Vagina (tissue), 2 donors: ENCODE results near the gene POU2AF3.

ENCODE experiments used
- CTCF ChIP-seq, 3 experiments: fragments of 450-650 bp in 2 of 3; fragments of 200-600 bp in 1 of 3; sonication (generic) in 1 of 3; IDR thresholded peaks; one replicate each; pipeline ENCODE4 v1.5.1; 2017 to 2019; ENCODE audit warnings: antibody characterized with exemption in 3 of 3, mild to moderate bottlenecking in 2 of 3, moderate library complexity in 2 of 3
- POLR2AphosphoS5 ChIP-seq, 2 donors: sonication (generic); formaldehyde crosslinking; IDR thresholded peaks; one replicate each; pipeline ENCODE4 v1.9.0; 2017; ENCODE audit warnings: antibody characterized with exemption in 2 of 2, mild to moderate bottlenecking in 2 of 2, low read depth in 1 of 2; ENCODE audit not compliant: insufficient read depth in 1 of 2

GRCh38 chr11:111272420-111272819, 25.9 kb upstream of the POU2AF3 start:
- TF ChIP-seq CTCF (IDR thresholded peaks at IDR 0.05) (no peak), POLR2AphosphoS5 (IDR thresholded peaks at IDR 0.05; ENCODE audit: insufficient read depth in 1 of 2, low read depth in 1 of 2) (no peak)
